Lung (tissue), 12 donors: ENCODE results near the gene GALNT1. TPM values are rescaled to one million over a fixed set of nuclear protein-coding genes. Genes with fewer than 3 reads are reported as not detected.

Experiments
- ATAC-seq: fragments of 200-7000 bp; cut with Tn5 transposase; one replicate; pipeline ENCODE4 v1.9.1; 2020; ENCODE audit warnings: moderate number of reproducible peaks; ENCODE audit not compliant: insufficient read depth, low FRiP score
- DNase-seq, 3 donors: peaks; one replicate each; pipeline ENCODE4 v3.0.0-alpha.2; 2013 to 2017
- H3K27ac ChIP-seq, 2 donors: one replicate each; pipeline ENCODE4 v1.5.1; 2013; ENCODE audit warnings: mild to moderate bottlenecking in 2 of 2, moderate library complexity in 2 of 2, control low read depth in 1 of 2, inconsistent platforms in 1 of 2, low read depth in 1 of 2, low read length in 1 of 2
- H3K27me3 ChIP-seq, 3 donors: one replicate each; pipeline ENCODE4 v1.5.1; 2013; ENCODE audit warnings: low read length in 2 of 3; ENCODE audit not compliant: control insufficient read depth in 3 of 3, insufficient read depth in 3 of 3
- H3K36me3 ChIP-seq, 4 donors: one replicate each; pipeline ENCODE4 v1.5.1; 2013; ENCODE audit warnings: low read length in 4 of 4, mild to moderate bottlenecking in 1 of 4, moderate library complexity in 1 of 4; ENCODE audit not compliant: control insufficient read depth in 4 of 4, insufficient read depth in 4 of 4
- H3K4me1 ChIP-seq, 5 donors: one replicate each; pipeline ENCODE4 v1.5.1; 2013; ENCODE audit warnings: low read length in 5 of 5, mild to moderate bottlenecking in 2 of 5, moderate library complexity in 1 of 5; ENCODE audit not compliant: control insufficient read depth in 5 of 5, insufficient read depth in 5 of 5
- H3K4me3 ChIP-seq: one replicate; pipeline ENCODE4 v1.5.1; 2013; ENCODE audit warnings: mild to moderate bottlenecking, control low read depth, moderate library complexity
- H3K9ac ChIP-seq, 2 donors: one replicate each; pipeline ENCODE4 v1.5.1; 2013; ENCODE audit warnings: low read length in 2 of 2, control low read depth in 1 of 2; ENCODE audit not compliant: insufficient read depth in 1 of 2
- H3K9me3 ChIP-seq, 4 donors: one replicate each; pipeline ENCODE4 v1.5.1; 2013; ENCODE audit warnings: low read length in 3 of 4, mild to moderate bottlenecking in 1 of 4, moderate library complexity in 1 of 4; ENCODE audit not compliant: control insufficient read depth in 4 of 4, insufficient read depth in 3 of 4
- WGBS, 2 donors: extraction: QIAGEN DNeasy Blood & Tissue Kit; methylation state at CpG; one replicate each; pipeline ENCODE4 v1.1.7; 2013; 5-methylcytosine and 5-hydroxymethylcytosine counted together
- polyA plus RNA-seq, 2 donors: library from polyadenylated mRNA; stranded (reverse); fragments of 200-250 nt; gene quantifications; one replicate each; pipeline ENCODE4 v1.2.1, GENCODE V29; 2013
- total RNA-seq, 2 donors: library from RNA; depleted of rRNA in 1 of 2; stranded (reverse); fragments of >200 nt in 1 of 2; gene quantifications; one replicate each; pipeline ENCODE4 v1.2.1, GENCODE V29; 2014 to 2021
- TF ChIP-seq, protein P1 (sequence below): IDR thresholded peaks from 2 replicates; pipeline ENCODE4 v1.5.1; 2012; ENCODE audit warnings: mild to moderate bottlenecking; ENCODE audit errors: control extremely low read depth, extremely low read depth
- donor health status: control.
- donor health status: control.
- donor health status: Bipolar disorder and iron deficiency.
- donor health status: healthy.
- donor health status: DM: yes; HTN: yes; CAD: no.

Gene GALNT1
- total and polyA plus RNA-seq, 4 donors, result 16.9 to 73.4 (median 46.8) TPM

GRCh38 chr18:35692866-35693265, 111.3 kb downstream of the GALNT1 start:
- peaks cover 0 to 17% (median 0%) of the 10 kb centered on the region in 5 donors for H3K4me1 ChIP-seq
- WGBS, 2 donors, result 68 to 86% methylated on average over 3 of the region's 3 CpGs
- peak; percentile 84 for ATAC-seq

DNA sequence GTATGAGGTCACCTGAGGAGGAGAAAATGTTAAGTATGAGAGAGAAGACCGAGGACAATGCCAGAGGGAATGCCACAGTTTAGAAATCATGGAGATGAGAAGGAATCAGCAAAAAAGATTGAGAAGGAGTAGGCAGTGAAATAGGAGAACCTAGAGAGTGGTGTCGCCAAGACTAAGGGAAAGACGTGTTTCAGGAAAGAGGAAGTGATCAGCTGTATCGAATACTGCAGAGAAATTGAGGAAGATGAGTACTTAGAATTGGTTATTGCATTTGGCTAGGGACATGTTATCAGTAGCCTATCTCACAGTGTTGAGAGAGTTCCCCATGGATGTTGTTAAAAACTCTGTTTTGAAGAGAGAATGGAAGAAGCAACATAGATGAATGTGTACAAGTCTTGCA, 112.3 kb downstream of the GALNT1 start:
- TF ChIP-seq, protein P1, sequence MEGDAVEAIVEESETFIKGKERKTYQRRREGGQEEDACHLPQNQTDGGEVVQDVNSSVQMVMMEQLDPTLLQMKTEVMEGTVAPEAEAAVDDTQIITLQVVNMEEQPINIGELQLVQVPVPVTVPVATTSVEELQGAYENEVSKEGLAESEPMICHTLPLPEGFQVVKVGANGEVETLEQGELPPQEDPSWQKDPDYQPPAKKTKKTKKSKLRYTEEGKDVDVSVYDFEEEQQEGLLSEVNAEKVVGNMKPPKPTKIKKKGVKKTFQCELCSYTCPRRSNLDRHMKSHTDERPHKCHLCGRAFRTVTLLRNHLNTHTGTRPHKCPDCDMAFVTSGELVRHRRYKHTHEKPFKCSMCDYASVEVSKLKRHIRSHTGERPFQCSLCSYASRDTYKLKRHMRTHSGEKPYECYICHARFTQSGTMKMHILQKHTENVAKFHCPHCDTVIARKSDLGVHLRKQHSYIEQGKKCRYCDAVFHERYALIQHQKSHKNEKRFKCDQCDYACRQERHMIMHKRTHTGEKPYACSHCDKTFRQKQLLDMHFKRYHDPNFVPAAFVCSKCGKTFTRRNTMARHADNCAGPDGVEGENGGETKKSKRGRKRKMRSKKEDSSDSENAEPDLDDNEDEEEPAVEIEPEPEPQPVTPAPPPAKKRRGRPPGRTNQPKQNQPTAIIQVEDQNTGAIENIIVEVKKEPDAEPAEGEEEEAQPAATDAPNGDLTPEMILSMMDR, result no peak
- 53 to 83% methylated on average over 4 of the region's 4 CpGs for WGBS, 2 donors
- H3K4me3 ChIP-seq, result no peak overlapping the region
- ATAC-seq (no peak), DNase-seq (no peak)
- no peak overlapping the region for H3K27ac ChIP-seq
- H3K36me3 ChIP-seq, result peaks cover 4 to 19% (median 15%) of the 10 kb centered on the region in 4 donors
- H3K4me1 ChIP-seq, result peaks cover 0 to 17% (median 0%) of the 10 kb centered on the region in 5 donors
- no peaks in the 10 kb centered on the region for H3K27me3 ChIP-seq
- H3K9ac ChIP-seq, result no peak overlapping the region
- no peaks in the 10 kb centered on the region for H3K9me3 ChIP-seq

More at GRCh38 chr18:35692866-35693265, 111.3 kb downstream of the GALNT1 start:
- no peak overlapping the region for H3K4me3 ChIP-seq
- no peak overlapping the region for H3K27ac ChIP-seq
- H3K36me3 ChIP-seq, result peaks cover 4 to 19% (median 14%) of the 10 kb centered on the region in 4 donors
- H3K27me3 ChIP-seq, result no peaks in the 10 kb centered on the region
- peak in 1 of 3 donors; percentile 52 for DNase-seq
- H3K9me3 ChIP-seq, result no peaks in the 10 kb centered on the region
- no peak overlapping the region for H3K9ac ChIP-seq
- TF ChIP-seq, protein P1, result no peak

DNA sequence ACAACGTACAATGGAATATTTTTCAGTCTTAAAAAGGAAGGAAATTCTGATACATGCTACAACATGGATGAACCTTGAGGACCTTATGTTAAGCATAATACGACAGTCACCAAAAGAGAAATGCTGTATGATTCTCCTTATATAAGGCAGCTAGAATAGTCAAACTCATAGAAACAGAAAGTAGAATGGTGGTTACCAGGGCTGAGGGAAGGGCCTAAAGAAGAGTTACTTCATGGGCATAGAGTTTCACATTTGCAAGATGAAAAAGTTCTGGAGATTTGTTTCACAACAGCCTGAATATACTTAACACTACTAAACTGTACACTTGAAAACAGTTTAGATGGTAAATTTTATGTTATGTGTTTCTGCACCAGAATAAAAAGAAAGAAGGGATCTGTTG, 113.3 kb downstream of the GALNT1 start:
- H3K4me1 ChIP-seq, result peaks cover 0 to 17% (median 0%) of the 10 kb centered on the region in 5 donors
- no peak for DNase-seq
- no peak overlapping the region for H3K4me3 ChIP-seq
- peak overlapping the region in 1 of 2 donors; percentile 62 for H3K27ac ChIP-seq
- 92 to 93% methylated on average over 2 of the region's 2 CpGs for WGBS, 2 donors
- no peaks in the 10 kb centered on the region for H3K27me3 ChIP-seq
- TF ChIP-seq, protein P1, result no peak
- H3K9ac ChIP-seq, result no peak overlapping the region
- ATAC-seq, result no peak
- H3K36me3 ChIP-seq, result peaks cover 3 to 19% (median 14%) of the 10 kb centered on the region in 4 donors
- H3K9me3 ChIP-seq, result no peaks in the 10 kb centered on the region

DNA sequence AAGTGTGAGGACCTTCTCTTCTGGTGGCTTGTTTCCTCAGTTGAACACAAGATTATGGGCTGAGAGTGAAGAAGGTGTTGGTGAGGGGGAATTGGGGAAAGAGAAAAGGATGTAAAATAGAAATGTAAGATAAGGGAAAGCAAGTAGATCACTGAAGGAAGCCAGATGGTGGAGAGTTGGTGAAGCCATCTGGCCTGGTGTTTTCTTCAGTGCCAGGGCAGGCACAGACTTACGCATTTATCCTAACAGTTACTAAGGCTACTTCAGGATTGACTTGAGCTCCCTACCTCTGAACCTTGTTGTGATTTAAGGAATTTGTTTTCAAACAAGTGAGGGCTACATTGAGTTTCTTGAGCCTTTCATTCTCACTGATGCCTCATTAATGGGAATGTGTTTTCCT, 113.8 kb downstream of the GALNT1 start:
- H3K9me3 ChIP-seq, result no peaks in the 10 kb centered on the region
- ATAC-seq, result no peak
- H3K27me3 ChIP-seq, result no peaks in the 10 kb centered on the region
- peaks cover 0 to 17% (median 0%) of the 10 kb centered on the region in 5 donors for H3K4me1 ChIP-seq
- H3K36me3 ChIP-seq, result peaks cover 1 to 19% (median 16%) of the 10 kb centered on the region in 4 donors
- no peak for DNase-seq
- TF ChIP-seq, protein P1, result no peak
- no peak overlapping the region for H3K4me3 ChIP-seq
- H3K9ac ChIP-seq, result no peak overlapping the region
- WGBS, 2 donors, result 93 to 100% methylated on average over 1 of the region's 1 CpG
- H3K27ac ChIP-seq, result peak overlapping the region in 1 of 2 donors; percentile 62
